Esophagus (tissue), 2 donors: ENCODE measurements around the gene DCTPP1. TPM values are rescaled to one million over a fixed set of nuclear protein-coding genes. Genes with fewer than 3 reads are reported as not detected.
A peak's percentile ranks its signal among the peaks of the same experiment; 100 is the strongest.

ENCODE experiments used
- H3K27ac ChIP-seq, 2 donors: one replicate each; pipeline ENCODE4 v1.5.1; 2013; ENCODE audit warnings: low read depth in 2 of 2, mild to moderate bottlenecking in 2 of 2, inconsistent platforms in 1 of 2, low read length in 1 of 2, moderate library complexity in 1 of 2
- H3K27me3 ChIP-seq, 2 donors: one replicate each; pipeline ENCODE4 v1.6.1; 2013; ENCODE audit warnings: low read length in 2 of 2, control low read depth in 1 of 2, mild to moderate bottlenecking in 1 of 2; ENCODE audit not compliant: insufficient read depth in 2 of 2, control insufficient read depth in 1 of 2
- H3K36me3 ChIP-seq, 2 donors: one replicate each; pipeline ENCODE4 v1.6.1; 2013; ENCODE audit warnings: low read length in 1 of 2; ENCODE audit not compliant: control insufficient read depth in 2 of 2, insufficient read depth in 2 of 2
- H3K4me1 ChIP-seq, 2 donors: one replicate each; pipeline ENCODE4 v1.6.1; 2013; ENCODE audit warnings: low read length in 1 of 2; ENCODE audit not compliant: control insufficient read depth in 2 of 2, insufficient read depth in 2 of 2
- H3K4me3 ChIP-seq, 2 donors: one replicate each; pipeline ENCODE4 v1.5.1; 2013; ENCODE audit warnings: low read length in 2 of 2, mild to moderate bottlenecking in 2 of 2, low read depth in 1 of 2, moderate library complexity in 1 of 2
- H3K9me3 ChIP-seq, 2 donors: one replicate each; pipeline ENCODE4 v1.6.1; 2013; ENCODE audit warnings: mild to moderate bottlenecking in 2 of 2, low read depth in 1 of 2, low read length in 1 of 2, moderate library complexity in 1 of 2; ENCODE audit not compliant: control insufficient read depth in 2 of 2, insufficient read depth in 1 of 2
- whole genome bisulfite sequencing, 2 donors: extraction: QIAGEN DNeasy Blood & Tissue Kit; methylation state at CpG; one replicate each; pipeline ENCODE4 v1.1.7; 2013; 5-methylcytosine and 5-hydroxymethylcytosine counted together
- polyA plus RNA-seq, 2 donors: library from polyadenylated mRNA; stranded (reverse); fragments of 200-250 nt; gene quantifications; one replicate each; pipeline ENCODE4 v1.2.3, GENCODE V29; 2013
- donor health status: healthy with polysubstance abuse.
- donor health status: Bipolar disorder and iron deficiency.

Gene DCTPP1
- polyA plus RNA-seq, 2 donors: 9.5 to 32.6 TPM

DNA sequence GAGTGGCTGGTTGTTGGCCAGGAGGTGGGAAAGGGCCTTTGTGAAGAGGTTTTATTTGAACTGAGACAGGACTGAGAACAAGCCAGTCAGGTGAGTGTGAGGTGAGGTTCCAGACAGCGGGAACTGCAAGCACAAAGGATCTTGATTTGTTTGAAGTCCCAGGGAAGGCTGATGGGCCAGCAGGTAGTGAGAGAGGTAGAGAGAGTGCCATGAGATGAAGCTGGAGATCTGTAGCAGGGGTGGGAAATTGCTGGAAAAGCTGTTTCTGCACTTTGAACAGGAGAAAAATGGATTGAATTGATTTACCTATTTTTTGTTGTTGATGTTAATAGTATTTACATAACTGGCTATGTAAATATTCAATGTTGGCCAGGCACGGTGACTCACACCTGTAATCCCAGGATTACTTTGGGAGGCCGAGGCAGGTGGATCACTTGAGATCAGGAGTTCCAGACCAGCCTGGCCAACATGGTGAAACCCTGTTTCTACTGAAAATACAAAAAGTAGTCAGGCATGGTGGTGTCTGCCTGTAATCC, 7.7 kb upstream of the DCTPP1 start:
- WGBS, 2 donors: 44 to 45% methylated on average over 3 of the region's 3 CpGs
- Histone ChIP-seq H3K4me1 (no peaks in the 10 kb centered on the region), H3K27me3 (no peaks in the 10 kb centered on the region), H3K9me3 (no peaks in the 10 kb centered on the region), H3K4me3 (no peak overlapping the region), H3K36me3 (no peaks in the 10 kb centered on the region), H3K27ac (no peak overlapping the region)

DNA sequence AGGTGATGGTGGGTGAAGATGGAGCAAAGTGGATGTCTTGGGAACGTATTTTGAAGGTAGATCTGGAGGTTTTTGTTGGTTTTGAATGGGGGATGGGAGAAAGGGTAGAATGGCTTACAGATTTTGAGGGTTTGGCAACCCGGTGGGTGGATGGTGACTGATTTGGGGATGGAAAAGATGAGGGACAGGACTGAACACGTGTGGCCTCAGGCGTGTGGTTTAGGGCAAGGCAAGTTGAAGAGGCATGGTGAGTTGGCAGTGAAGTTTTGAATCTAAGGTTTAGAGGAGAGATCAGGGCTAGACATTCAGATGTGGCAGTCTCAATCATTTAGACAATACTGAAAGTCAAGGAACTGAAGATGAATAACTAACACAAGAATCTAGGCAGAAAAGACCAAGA, 5.0 kb upstream of the DCTPP1 start:
- WGBS, 2 donors: 39 to 45% methylated on average over 4 of the region's 4 CpGs
- Histone ChIP-seq H3K36me3 (no peaks in the 10 kb centered on the region), H3K4me1 (peaks cover 0 to 3% of the 10 kb centered on the region in 2 donors), H3K4me3 (no peak overlapping the region), H3K9me3 (no peaks in the 10 kb centered on the region), H3K27me3 (no peaks in the 10 kb centered on the region), H3K27ac (no peak overlapping the region)

DNA sequence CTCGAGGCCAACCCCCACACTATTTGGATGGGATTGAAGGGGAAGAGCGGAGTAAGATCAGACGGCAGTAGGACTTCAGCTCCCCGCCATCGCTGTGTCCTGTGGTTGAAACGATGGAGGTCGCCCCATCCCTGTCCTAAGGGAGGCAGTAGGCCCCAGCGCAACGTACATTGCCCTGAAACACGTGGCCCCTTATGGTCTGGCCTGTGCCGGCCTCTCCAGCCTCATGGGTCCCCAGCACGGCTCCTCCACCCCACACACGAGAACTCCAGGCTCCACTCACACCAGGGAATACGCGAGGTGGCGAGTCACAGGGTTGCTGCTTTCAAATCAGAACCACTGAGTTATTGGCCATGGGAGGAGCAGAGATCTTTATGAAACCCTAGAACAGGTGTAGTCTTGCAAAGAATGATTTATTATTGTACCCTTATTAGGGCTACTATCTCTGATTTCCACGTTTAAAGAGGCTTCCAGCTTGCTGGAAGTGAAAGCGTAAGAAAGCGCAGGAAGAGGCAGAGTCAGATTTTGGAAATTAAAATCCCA, 669 bp upstream of the DCTPP1 start:
- peaks cover 0 to 14% of the 10 kb centered on the region in 2 donors for H3K4me1 ChIP-seq
- no peaks in the 10 kb centered on the region for H3K9me3 ChIP-seq
- no peaks in the 10 kb centered on the region for H3K27me3 ChIP-seq
- 53 to 59% methylated on average over 19 of the region's 19 CpGs for WGBS, 2 donors
- peak overlapping the region; percentile 24 to 79 for H3K27ac ChIP-seq
- H3K4me3 ChIP-seq: no peak overlapping the region
- no peaks in the 10 kb centered on the region for H3K36me3 ChIP-seq

DNA sequence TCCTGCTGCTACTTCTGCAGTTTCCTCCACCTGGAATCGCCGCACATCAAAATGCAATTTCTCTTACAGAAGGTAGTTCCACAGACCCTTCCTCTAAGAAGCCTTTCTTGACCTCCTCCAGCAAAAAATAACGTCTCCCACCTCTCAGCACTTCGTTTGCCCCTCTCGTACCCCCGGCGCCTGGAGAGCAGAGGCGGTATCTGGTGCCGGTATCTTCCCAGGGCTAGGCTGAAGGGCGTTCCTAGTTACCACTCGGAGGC, 482 bp downstream of the DCTPP1 start:
- Histone ChIP-seq H3K27me3 (no peaks in the 10 kb centered on the region), H3K36me3 (peaks cover 0 to 4% of the 10 kb centered on the region in 2 donors), H3K4me1 (peaks cover 0 to 14% of the 10 kb centered on the region in 2 donors), H3K9me3 (no peaks in the 10 kb centered on the region), H3K4me3 (peak overlapping the region; percentile 68 to 79), H3K27ac (peak overlapping the region; percentile 63 to 89)
- 2 to 3% methylated on average over 11 of the region's 11 CpGs for WGBS, 2 donors

DNA sequence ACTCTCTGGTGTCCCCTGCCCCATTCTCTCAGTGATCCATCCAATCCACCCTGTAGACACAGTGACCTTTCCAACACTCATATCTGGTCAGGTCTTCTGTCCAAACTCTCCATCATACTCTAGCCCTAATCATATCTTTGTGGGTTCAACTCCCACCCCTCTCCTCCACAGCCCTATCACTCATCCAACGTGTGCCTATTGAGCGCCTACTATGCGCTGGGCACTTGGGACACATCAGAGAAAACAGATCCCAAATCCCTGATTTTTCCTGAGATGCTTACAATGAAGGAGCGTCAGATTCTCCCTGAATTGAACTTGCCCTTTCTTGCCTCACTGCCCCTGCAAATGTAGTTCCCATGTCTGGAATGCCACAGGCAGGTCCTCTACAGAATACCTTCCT, 1.8 kb downstream of the DCTPP1 start:
- H3K27ac ChIP-seq: no peak overlapping the region
- H3K27me3 ChIP-seq: no peaks in the 10 kb centered on the region
- 91 to 93% methylated on average over 4 of the region's 4 CpGs for WGBS, 2 donors
- H3K9me3 ChIP-seq: no peaks in the 10 kb centered on the region
- peaks cover 0 to 11% of the 10 kb centered on the region in 2 donors for H3K36me3 ChIP-seq
- H3K4me3 ChIP-seq: no peak overlapping the region
- H3K4me1 ChIP-seq: peaks cover 0 to 14% of the 10 kb centered on the region in 2 donors

DNA sequence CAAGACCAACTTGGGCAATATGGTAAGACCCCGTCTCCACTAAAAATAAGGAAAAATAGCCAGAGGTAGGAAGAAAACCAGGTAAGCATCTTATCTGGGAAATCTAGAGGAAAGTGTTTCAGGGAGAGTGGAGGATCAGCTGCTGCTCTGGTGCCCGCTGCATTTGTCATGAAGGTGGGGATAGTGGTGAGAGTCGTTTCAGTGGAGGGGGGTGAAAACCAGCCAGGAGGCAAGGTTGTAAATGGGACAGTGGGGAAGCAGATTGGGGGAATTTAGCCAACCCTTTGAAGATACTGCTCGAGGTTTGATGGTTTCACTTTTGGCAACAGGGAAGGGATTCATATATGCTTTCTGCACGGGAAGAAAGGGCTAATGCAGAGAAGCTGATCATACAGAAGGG, 8.8 kb downstream of the DCTPP1 start:
- Histone ChIP-seq H3K4me1 (peaks cover 0 to 5% of the 10 kb centered on the region in 2 donors), H3K36me3 (peaks cover 2 to 13% of the 10 kb centered on the region in 2 donors), H3K27ac (no peak overlapping the region), H3K27me3 (no peaks in the 10 kb centered on the region), H3K4me3 (no peak overlapping the region), H3K9me3 (no peaks in the 10 kb centered on the region)
- WGBS, 2 donors: 66 to 73% methylated on average over 5 of the region's 5 CpGs

DNA sequence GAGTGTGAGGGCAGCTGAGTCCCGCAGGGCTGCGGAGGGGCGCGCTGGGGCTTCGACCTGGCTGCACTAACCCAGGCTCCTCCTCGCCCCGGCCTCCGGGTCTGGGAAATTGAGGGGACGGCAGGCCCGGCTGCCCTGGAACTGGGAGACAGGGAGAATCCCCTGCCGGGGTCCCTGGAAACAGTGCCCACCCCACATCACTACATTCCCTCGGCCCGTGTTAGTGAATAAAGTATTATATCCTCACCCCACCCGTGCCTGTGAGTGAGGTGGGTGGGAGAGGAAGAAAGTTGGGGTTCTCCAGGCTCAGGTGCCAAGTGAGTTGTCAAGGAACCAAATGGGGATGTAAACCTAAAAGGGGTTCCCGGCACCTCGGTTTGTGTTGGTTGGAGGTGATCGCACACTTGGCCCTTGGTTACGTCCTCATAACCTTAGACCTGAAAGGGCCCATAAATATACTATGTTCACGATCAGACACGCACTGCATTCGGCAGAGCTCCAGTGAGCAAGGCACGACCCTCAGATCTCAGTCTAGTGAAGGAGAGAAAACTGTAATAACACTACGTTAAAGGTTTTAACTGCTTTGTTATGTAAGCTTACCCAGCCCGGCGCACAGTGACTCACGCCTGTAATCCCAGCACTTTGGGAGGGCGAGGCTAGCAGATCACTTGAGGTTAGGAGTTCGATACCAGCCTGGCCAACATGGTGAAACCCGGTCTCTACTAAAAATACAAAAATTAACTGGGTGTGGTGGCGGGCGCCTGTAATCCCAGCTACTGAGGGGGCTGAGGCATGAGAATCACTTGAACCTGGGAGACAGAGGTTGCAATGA, 11.3 kb downstream of the DCTPP1 start:
- Histone ChIP-seq H3K27ac (peak overlapping the region; percentile 93 to 96), H3K4me1 (peaks cover 0 to 5% of the 10 kb centered on the region in 2 donors), H3K27me3 (no peaks in the 10 kb centered on the region), H3K36me3 (peaks cover 2 to 3% of the 10 kb centered on the region in 2 donors), H3K4me3 (peak overlapping the region; percentile 61 to 66), H3K9me3 (no peaks in the 10 kb centered on the region)
- 46 to 55% methylated on average over 31 of the region's 31 CpGs for WGBS, 2 donors

DNA sequence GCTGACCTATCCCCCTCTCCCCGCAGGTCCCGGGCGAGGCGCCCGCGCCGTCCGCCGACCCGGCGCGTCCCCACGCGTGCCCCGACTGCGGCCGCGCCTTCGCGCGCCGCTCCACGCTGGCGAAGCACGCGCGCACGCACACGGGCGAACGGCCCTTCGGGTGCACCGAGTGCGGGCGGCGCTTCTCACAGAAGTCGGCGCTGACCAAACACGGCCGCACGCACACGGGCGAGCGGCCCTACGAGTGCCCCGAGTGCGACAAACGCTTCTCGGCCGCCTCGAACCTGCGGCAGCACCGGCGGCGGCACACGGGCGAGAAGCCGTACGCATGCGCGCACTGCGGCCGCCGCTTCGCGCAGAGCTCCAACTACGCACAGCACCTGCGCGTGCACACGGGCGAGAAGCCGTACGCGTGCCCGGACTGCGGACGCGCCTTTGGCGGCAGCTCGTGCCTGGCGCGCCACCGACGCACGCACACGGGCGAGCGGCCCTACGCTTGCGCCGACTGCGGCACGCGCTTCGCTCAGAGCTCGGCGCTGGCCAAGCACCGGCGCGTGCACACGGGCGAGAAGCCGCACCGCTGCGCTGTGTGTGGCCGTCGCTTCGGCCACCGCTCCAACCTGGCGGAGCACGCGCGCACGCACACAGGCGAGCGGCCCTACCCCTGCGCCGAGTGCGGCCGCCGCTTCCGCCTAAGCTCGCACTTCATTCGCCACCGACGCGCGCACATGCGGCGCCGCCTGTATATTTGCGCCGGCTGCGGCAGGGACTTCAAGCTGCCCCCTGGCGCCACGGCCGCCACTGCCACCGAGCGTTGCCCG, 12.1 kb downstream of the DCTPP1 start:
- Histone ChIP-seq H3K27me3 (no peaks in the 10 kb centered on the region), H3K4me3 (peak overlapping the region; percentile 61 to 66), H3K4me1 (peaks cover 0 to 5% of the 10 kb centered on the region in 2 donors), H3K27ac (peak overlapping the region; percentile 93 to 96), H3K36me3 (peaks cover 2 to 3% of the 10 kb centered on the region in 2 donors), H3K9me3 (no peaks in the 10 kb centered on the region)
- 1% methylated on average over 134 to 140 of the region's 140 CpGs for WGBS, 2 donors

DNA sequence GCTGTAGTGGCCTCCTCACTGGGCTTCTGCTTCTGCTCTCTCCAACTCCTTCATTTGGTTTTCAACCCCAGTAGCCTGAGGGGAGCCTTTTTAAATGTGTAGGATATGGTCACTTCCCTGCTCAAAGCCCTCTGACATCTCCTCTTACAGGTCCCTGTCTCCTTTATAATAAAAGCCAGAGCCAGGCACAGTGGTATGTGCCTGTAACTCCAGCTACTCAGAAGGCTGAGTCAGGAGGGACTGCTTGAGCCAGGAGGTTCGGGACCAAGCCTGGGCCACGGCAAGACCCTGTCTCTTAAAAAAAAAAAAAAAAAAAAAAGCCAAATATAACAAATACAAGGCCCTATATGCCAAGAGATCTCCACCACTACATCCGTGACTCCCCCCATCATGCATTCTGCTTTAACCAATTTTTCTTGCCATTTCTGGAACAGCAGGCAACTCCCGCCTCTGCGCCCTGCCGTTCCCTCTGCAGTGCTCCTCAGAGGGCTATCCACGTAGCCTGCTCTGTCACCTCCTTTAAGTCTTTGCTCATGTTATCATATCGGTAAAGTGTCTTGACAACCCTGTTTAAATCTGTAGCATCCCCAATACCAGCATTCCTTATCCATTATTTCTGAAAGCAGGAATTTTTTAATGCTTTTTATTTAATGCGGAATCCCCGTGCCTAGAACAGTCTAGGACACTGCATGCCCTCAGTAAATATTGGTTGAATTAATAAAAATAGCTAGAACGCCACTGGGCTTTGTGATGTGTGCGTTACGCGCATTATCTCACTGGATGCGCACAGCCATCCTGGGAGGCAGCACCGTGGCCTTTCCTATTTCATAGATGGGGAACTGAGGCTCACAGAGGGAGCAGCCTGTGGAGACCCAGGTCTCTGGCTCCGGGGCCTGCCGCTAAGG, 13.0 kb downstream of the DCTPP1 start:
- WGBS, 2 donors: 58 to 60% methylated on average over 18 of the region's 18 CpGs
- H3K27me3 ChIP-seq: no peaks in the 10 kb centered on the region
- H3K36me3 ChIP-seq: peaks cover under 1 to 3% of the 10 kb centered on the region in 2 donors
- no peaks in the 10 kb centered on the region for H3K9me3 ChIP-seq
- H3K4me1 ChIP-seq: peaks cover 0 to 5% of the 10 kb centered on the region in 2 donors
- H3K27ac ChIP-seq: peak overlapping the region; percentile 93 to 96
- H3K4me3 ChIP-seq: peak overlapping the region; percentile 61 to 66
